PFSK-1 (cell line): ENCODE data around the gene HPF1.

ENCODE experiments used
- FOXP2 ChIP-seq: optimal IDR thresholded peaks from 2 replicates; pipeline ENCODE3; 2011; ENCODE audit warnings: borderline replicate concordance, control low read depth, inconsistent platforms; ENCODE audit not compliant: insufficient read depth; ENCODE audit errors: extremely low read length, extremely low read depth
- POLR2AphosphoS5 ChIP-seq: IDR thresholded peaks from 2 replicates; pipeline ENCODE4 v1.6.1; 2012; ENCODE audit warnings: low read depth, mild to moderate bottlenecking, control low read depth, low read length, moderate library complexity
- REST ChIP-seq, 2 experiments: IDR thresholded peaks; 2 replicates each; pipeline versions ENCODE4 v1.6.1 to v1.8.0; 2011 to 2012; ENCODE audit warnings: low read depth in 2 of 2, low read length in 2 of 2, control low read depth in 1 of 2, inconsistent platforms in 1 of 2, mild to moderate bottlenecking in 1 of 2, moderate library complexity in 1 of 2; ENCODE audit not compliant: insufficient read depth in 1 of 2
- SIN3A ChIP-seq: IDR thresholded peaks from 2 replicates; pipeline ENCODE4 v1.6.1; 2012; ENCODE audit warnings: mild to moderate bottlenecking, low read length, moderate library complexity, borderline replicate concordance; ENCODE audit not compliant: insufficient read depth
- TAF1 ChIP-seq: IDR thresholded peaks from 2 replicates; pipeline ENCODE4 v1.6.1; 2012; ENCODE audit warnings: low read length, control low read depth, borderline replicate concordance; ENCODE audit not compliant: insufficient read depth

The HPF1 gene

DNA sequence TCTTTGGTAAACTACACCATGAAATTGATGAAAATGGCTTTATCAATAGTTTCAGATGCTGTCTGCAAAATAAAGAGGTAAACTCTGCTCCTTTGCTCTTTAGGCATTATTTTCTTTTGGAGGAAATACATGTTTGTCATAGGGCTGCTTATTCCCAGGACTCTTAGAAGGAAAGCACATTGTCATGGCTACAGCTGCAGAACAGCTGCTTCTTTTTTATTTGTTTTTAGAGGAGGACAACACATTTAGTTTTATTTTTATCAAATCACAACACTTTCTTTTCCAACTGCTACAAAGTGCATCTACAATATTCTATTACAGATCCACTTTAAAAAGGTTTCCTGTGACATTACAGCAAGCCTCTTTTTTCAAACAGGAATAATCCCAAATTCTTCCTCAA is 12.7 kb upstream of the HPF1 start:
- TF ChIP-seq SIN3A (no peak), TAF1 (no peak), FOXP2 (no peak), POLR2AphosphoS5 (no peak), REST (IDR thresholded peaks at IDR 0.05; ENCODE audit: insufficient read depth in 1 of 2, low read depth in 2 of 2, low read length in 2 of 2) (no peak)

DNA sequence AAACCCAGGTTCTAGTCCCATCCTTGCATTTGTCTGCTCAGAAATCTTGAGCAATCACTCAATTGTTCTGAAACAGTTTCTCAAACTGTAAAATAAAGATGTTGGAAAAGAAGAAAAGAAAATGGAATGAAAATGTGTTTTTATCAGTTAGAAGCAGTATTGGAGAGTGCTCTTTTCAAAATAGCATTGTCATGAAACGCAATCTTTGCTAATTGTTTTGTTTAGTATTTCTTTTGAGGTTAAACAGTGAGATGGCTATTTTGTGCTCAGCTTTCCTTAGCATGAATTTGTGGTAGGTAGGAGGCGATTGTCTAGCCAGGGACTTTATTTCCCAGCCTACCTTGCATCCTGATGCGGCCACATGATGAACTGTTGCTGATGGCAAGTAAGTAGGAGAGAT is 10.6 kb upstream of the HPF1 start:
- TF ChIP-seq SIN3A (no peak), TAF1 (no peak)

GRCh38 chr4:169766741-169767140 is 9.0 kb upstream of the HPF1 start:
- no peak for TF ChIP-seq POLR2AphosphoS5
- TF ChIP-seq REST (IDR thresholded peaks at IDR 0.05; ENCODE audit: insufficient read depth in 1 of 2, low read depth in 2 of 2, low read length in 2 of 2): no peak
- no peak for TF ChIP-seq TAF1
- no peak for TF ChIP-seq SIN3A
- no peak for TF ChIP-seq FOXP2

GRCh38 chr4:169765835-169766234 is 8.1 kb upstream of the HPF1 start:
- TF ChIP-seq FOXP2 (no peak), REST (IDR thresholded peaks at IDR 0.05; ENCODE audit: insufficient read depth in 1 of 2, low read depth in 2 of 2, low read length in 2 of 2) (no peak), POLR2AphosphoS5 (no peak), SIN3A (no peak), TAF1 (no peak)

- TF ChIP-seq SIN3A (no peak), POLR2AphosphoS5 (no peak), TAF1 (no peak), REST (IDR thresholded peaks at IDR 0.05; ENCODE audit: insufficient read depth in 1 of 2, low read depth in 2 of 2, low read length in 2 of 2) (no peak), FOXP2 (no peak)
These were observed 4.1 kb upstream of the HPF1 start for GRCh38 chr4:169761846-169762245.
